Measurements from ENCODE around the gene TSBP1. TPM values are rescaled to one million over a fixed set of nuclear protein-coding genes. Genes with fewer than 3 reads are reported as not detected.
"Not testable (repeated sequence)": the region's sequence is repeated elsewhere in the genome, so short reads cannot be mapped to it uniquely, and the experiment has no call there.

The TSBP1 gene
- total RNA-seq, 4 donors from 2014 or later, result not detected

DNA sequence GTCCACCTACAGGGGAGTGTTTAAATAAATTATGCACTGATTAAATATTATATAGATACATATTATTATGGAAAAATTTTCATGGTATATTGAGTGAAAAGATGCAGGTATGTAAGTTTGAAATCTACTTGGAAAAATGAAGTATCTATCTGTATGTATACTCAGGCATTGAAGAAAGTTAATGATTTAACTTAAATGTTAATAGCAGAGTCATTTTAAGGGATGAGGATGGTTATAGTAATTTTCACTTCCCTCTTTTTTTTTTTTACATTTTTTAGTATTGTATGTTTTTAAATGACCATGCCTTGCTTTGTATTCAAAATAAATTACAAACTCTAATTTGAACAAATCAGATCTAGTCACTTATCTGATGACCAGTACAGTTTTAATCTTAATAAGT, 104.7 kb downstream of the TSBP1 start:
- H3K27ac ChIP-seq, result no peak overlapping the region
- no peaks in the 10 kb centered on the region for H3K4me1 ChIP-seq
- H3K36me3 ChIP-seq, result peaks cover 0 to 32% (median 0%) of the 10 kb centered on the region in 3 donors
- H3K4me3 ChIP-seq, result no peak overlapping the region
- no peaks in the 10 kb centered on the region for H3K9me3 ChIP-seq
- H3K27me3 ChIP-seq, result no peaks in the 10 kb centered on the region
- no peak for DNase-seq (ENCODE audit: low spot score in 2 of 2)
- TF ChIP-seq, protein P1, sequence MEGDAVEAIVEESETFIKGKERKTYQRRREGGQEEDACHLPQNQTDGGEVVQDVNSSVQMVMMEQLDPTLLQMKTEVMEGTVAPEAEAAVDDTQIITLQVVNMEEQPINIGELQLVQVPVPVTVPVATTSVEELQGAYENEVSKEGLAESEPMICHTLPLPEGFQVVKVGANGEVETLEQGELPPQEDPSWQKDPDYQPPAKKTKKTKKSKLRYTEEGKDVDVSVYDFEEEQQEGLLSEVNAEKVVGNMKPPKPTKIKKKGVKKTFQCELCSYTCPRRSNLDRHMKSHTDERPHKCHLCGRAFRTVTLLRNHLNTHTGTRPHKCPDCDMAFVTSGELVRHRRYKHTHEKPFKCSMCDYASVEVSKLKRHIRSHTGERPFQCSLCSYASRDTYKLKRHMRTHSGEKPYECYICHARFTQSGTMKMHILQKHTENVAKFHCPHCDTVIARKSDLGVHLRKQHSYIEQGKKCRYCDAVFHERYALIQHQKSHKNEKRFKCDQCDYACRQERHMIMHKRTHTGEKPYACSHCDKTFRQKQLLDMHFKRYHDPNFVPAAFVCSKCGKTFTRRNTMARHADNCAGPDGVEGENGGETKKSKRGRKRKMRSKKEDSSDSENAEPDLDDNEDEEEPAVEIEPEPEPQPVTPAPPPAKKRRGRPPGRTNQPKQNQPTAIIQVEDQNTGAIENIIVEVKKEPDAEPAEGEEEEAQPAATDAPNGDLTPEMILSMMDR (IDR thresholded peaks at IDR 0.05), result no peak
- TF ChIP-seq EP300 (IDR thresholded peaks at IDR 0.05), result no peak
- no peak for TF ChIP-seq POLR2A (IDR thresholded peaks at IDR 0.05)

DNA sequence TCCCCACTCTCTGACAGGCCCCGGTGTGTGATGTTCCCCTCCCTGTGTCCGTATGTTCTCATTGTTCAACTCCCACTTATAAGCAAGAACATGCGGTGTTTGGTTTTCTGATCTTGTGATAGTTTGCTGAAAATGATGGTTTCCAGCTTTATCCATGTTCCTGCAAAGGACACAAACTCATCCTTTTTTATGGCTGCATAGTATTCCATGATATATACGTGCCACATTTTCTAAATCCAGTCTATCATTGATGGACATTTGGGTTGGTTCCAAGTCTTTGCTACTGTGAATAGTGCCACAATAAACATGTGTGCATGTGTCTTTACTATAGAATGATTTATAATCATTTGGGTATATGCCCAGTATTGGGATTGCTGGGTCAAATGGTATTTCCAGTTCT, 114.4 kb downstream of the TSBP1 start:
- 91 to 94% methylated on average over 4 of the region's 4 CpGs for WGBS, 2 donors
- not testable (repeated sequence) for H3K9me3 ChIP-seq; H3K27ac ChIP-seq; DNase-seq (ENCODE audit: low spot score in 2 of 2); H3K4me3 ChIP-seq; H3K36me3 ChIP-seq; H3K27me3 ChIP-seq
- H3K4me1 ChIP-seq, result peaks cover 0 to 20% (median 6%) of the 10 kb centered on the region in 4 donors

DNA sequence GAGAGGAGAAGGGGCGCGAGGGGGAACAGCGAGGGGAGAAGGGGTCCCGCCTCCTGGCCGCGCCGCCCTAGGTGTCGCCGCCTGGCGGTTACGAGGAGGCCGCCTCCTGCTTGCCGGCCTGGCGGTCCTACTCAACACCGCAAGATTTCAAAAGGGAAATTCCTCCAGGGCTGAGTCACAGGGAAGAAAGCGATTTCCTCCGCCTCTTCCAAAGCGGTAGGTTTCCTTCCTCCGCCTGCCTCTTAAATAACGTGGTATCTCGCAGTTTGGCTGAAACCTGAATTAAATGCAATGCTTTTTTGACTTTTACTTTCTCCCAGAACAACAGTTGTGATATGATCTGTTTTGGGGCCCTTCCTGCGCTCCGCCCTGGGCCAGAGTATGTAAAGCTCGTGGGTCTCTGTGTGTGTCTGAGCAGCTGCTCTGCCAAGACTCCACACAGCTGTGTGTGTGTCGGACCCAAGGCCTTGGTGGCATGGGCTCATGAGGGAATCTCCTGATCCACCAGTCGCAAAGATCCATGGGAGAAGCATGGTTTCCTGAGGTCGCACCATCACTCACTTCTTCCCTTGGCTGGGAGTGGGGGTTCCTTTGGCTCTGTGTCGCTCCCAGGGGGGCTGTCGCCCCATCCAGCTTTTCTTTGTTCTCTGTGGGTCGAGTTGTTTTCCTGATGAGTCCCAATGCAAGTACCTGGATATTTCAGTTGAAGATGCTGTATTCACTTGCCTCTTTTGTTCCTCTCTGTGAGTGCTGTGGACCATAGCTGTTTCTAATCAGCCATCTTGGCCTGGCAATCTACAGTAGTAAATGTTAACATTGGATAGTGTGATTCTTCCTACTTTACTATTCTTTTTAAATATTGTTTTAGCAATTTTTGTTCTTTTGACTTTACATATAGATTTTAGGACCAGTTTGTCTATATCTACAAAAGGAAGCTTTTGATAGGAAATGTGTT, 116.2 kb downstream of the TSBP1 start:
- H3K9me3 ChIP-seq, result no peaks in the 10 kb centered on the region
- WGBS, 2 donors, result 4 to 6% methylated on average over 30 of the region's 30 CpGs
- no peaks in the 10 kb centered on the region for H3K27me3 ChIP-seq
- H3K4me1 ChIP-seq, result peaks cover 0 to 20% (median 6%) of the 10 kb centered on the region in 4 donors
- TF ChIP-seq POLR2A (IDR thresholded peaks at IDR 0.05), result no peak
- TF ChIP-seq, protein P1 (IDR thresholded peaks at IDR 0.05), result peak; percentile 64 to 89 (median 84)
- TF ChIP-seq EP300 (IDR thresholded peaks at IDR 0.05), result peak in 1 of 2 donors; percentile 82
- peak overlapping the region; percentile 78 to 93 (median 86) for H3K27ac ChIP-seq
- peak overlapping the region; percentile 22 to 56 (median 40) for H3K4me3 ChIP-seq
- H3K36me3 ChIP-seq, result no peaks in the 10 kb centered on the region
- peak; percentile 56 to 67 for DNase-seq (ENCODE audit: low spot score in 2 of 2)

DNA sequence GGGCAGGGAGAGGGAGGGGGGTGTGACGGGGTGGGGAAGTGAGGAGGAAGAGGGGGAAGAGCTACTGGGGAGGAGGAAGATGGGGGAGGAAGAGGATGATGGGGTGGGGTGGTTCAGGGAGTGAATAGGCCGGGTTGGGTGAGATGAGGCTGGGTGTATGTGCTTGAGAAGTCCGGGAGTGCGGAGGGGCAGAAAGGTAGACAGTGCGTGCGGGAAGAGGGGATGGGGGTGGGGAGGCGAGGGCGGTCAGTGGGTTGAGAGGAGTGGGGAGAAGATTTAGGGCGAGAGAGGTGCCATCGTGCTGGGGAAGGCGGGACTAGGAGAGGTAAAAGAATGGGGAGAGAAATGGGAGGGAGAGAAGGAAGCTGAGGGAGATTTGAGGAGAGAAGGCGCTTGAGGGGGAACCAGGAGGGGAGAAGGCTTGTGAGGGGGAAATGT, 116.9 kb downstream of the TSBP1 start:
- Histone ChIP-seq H3K4me3 (peak overlapping the region; percentile 22 to 56 (median 40)), H3K4me1 (peaks cover 0 to 20% (median 6%) of the 10 kb centered on the region in 4 donors), H3K9me3 (no peaks in the 10 kb centered on the region), H3K36me3 (no peaks in the 10 kb centered on the region), H3K27me3 (no peaks in the 10 kb centered on the region), H3K27ac (peak overlapping the region; percentile 78 to 93 (median 86))
- 11 to 22% methylated on average over 12 of the region's 12 CpGs for WGBS, 2 donors
- DNase-seq (ENCODE audit: low spot score in 2 of 2), result no peak
- TF ChIP-seq EP300 (IDR thresholded peaks at IDR 0.05) (no peak), POLR2A (IDR thresholded peaks at IDR 0.05) (no peak)
- TF ChIP-seq, protein P1 (IDR thresholded peaks at IDR 0.05), result no peak

DNA sequence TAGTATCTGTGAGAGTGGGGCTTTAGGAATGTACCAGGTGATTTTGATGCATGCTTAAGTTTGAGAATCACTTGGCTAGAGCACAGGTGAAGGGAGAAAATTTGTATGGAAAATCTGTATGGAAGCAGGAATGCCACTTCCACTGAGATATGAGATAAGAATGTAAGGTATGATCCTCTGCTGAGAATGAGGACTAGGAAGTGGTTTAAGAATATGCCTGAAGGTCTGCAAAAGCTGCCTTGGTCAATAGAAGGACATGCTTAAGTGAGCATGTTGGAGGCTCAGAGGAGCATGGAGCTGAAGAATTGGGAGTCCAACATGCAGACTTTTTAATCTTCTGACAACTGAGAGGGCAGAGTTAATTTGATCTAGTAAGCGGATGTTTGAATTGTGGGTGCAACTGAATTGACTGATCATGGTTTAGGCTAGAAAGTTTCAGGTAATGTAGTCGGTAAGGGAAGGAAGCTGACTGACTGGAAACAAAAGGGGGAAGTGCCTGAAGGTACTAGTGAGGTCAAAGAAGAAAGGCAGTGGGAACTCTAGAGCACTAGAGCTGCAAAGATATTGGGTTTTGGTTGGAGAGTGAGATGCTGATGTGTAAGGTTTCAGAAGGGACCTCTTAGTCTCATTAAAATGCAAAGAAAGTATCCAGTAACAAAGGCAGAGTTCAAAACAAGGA, 119.2 kb downstream of the TSBP1 start:
- Histone ChIP-seq H3K36me3 (no peaks in the 10 kb centered on the region), H3K27me3 (no peaks in the 10 kb centered on the region), H3K4me1 (peaks cover 0 to 20% (median 6%) of the 10 kb centered on the region in 4 donors), H3K9me3 (no peaks in the 10 kb centered on the region), H3K4me3 (no peak overlapping the region), H3K27ac (no peak overlapping the region)
- no peak for DNase-seq (ENCODE audit: low spot score in 2 of 2)
- 36 to 54% methylated on average over 1 to 2 of the region's 2 CpGs for WGBS, 2 donors
- TF ChIP-seq EP300 (IDR thresholded peaks at IDR 0.05), result no peak
- no peak for TF ChIP-seq POLR2A (IDR thresholded peaks at IDR 0.05)
- TF ChIP-seq, protein P1 (IDR thresholded peaks at IDR 0.05), result no peak
